ENCODE results near the gene WDR74. TPM values are rescaled to one million over a fixed set of nuclear protein-coding genes. Genes with fewer than 3 reads are reported as not detected.

Gene WDR74
- total and polyA plus RNA-seq, 9 of the 15 experiments (the other 6 are each of a cell fraction or from before 2014, with no cell fraction given): 32.7 to 210 (median 114) TPM

DNA sequence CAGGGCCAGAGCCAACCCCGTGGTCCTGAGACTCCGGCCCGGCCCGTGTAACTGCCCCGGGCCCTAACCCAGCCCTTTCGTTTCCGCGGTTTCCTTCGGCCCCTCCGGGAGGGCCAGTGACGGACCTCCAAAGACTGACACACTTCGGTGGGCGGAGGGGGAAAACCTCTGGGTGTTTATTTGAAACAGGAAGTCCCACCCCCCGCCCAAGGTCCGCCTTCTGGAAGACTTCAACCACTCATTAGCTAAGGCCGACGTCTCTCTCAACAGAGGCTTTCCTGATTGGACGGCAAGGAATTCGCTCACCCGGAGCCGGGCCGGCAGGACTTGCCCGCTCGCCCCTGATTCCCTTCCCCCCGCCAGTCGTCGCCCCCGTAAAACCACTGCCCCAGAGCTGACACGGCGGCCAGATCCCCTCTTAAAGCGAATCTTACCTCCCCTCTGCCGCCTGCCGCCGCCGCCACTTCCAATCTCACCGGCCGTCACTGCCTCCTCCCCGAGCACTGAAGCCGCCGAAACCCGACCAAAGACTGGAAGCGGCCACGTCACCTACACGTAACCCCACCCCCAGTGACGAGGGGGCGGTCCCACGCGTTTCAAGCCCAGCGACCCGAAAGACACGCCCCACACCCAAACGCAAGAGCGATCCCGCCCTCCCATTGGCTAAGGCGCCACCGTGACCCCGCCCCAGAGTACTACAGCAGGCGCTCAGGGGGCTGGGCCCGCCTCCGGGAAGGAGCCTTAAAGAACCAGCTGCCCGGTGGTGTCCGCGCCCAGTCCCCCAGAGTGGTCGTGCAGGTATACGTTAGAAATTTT, 7.7 kb downstream of the WDR74 start, which contains the start of gene STX5 (continued):
- peak; percentile 23 to 72; a peak in 3 of 4 replicates for TF ChIP-seq MAZ (CRISPR knock-in tag; conservative IDR thresholded peaks at IDR 0.05 in 1 of 2, IDR thresholded peaks at IDR 0.05 in 1 of 2)
- no peak for TF ChIP-seq BRD9 (IDR thresholded peaks at IDR 0.05; ENCODE audit: low read depth, partially characterized antibody)
- no peak for TF ChIP-seq ZFP36 (IDR thresholded peaks at IDR 0.05; ENCODE audit: low read depth, low read length, partially characterized antibody)
- TF ChIP-seq YBX1 (IDR thresholded peaks at IDR 0.05): no peak
- no peak for TF ChIP-seq EWSR1 (IDR thresholded peaks at IDR 0.05; ENCODE audit: borderline replicate concordance, low read depth, partially characterized antibody)
- TF ChIP-seq ZNF707 (CRISPR knock-in tag; conservative IDR thresholded peaks at IDR 0.05): no peak
- TF ChIP-seq ZNF609 (CRISPR knock-in tag; IDR thresholded peaks at IDR 0.05; ENCODE audit: borderline replicate concordance): no peak
- TF ChIP-seq, protein P1, sequence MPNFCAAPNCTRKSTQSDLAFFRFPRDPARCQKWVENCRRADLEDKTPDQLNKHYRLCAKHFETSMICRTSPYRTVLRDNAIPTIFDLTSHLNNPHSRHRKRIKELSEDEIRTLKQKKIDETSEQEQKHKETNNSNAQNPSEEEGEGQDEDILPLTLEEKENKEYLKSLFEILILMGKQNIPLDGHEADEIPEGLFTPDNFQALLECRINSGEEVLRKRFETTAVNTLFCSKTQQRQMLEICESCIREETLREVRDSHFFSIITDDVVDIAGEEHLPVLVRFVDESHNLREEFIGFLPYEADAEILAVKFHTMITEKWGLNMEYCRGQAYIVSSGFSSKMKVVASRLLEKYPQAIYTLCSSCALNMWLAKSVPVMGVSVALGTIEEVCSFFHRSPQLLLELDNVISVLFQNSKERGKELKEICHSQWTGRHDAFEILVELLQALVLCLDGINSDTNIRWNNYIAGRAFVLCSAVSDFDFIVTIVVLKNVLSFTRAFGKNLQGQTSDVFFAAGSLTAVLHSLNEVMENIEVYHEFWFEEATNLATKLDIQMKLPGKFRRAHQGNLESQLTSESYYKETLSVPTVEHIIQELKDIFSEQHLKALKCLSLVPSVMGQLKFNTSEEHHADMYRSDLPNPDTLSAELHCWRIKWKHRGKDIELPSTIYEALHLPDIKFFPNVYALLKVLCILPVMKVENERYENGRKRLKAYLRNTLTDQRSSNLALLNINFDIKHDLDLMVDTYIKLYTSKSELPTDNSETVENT (CRISPR knock-in tag; IDR thresholded peaks at IDR 0.05): peak; percentile 39; the same call in 1 of the 2 replicates
- TF ChIP-seq CGGBP1 (CRISPR knock-in tag; IDR thresholded peaks at IDR 0.05): no peak
- no peak for TF ChIP-seq THRB (CRISPR knock-in tag; conservative IDR thresholded peaks at IDR 0.05)
- no peak for TF ChIP-seq HOMEZ (CRISPR knock-in tag; IDR thresholded peaks at IDR 0.05)
- TF ChIP-seq, protein P2, sequence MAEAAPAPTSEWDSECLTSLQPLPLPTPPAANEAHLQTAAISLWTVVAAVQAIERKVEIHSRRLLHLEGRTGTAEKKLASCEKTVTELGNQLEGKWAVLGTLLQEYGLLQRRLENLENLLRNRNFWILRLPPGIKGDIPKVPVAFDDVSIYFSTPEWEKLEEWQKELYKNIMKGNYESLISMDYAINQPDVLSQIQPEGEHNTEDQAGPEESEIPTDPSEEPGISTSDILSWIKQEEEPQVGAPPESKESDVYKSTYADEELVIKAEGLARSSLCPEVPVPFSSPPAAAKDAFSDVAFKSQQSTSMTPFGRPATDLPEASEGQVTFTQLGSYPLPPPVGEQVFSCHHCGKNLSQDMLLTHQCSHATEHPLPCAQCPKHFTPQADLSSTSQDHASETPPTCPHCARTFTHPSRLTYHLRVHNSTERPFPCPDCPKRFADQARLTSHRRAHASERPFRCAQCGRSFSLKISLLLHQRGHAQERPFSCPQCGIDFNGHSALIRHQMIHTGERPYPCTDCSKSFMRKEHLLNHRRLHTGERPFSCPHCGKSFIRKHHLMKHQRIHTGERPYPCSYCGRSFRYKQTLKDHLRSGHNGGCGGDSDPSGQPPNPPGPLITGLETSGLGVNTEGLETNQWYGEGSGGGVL (CRISPR knock-in tag; IDR thresholded peaks at IDR 0.05): no peak
- TF ChIP-seq TRIM28 (IDR thresholded peaks at IDR 0.05): no peak

Data from K562 (cell line).